HCEC 1CT (cell line): ENCODE results near the gene CRYAA.
"Not testable (repeated sequence)": the region's sequence is repeated elsewhere in the genome, so short reads cannot be mapped to it uniquely, and the experiment has no call there.

Experiments used
- DNase-seq: peaks from one replicate; pipeline ENCODE4 v3.0.0-alpha.2; 2017

CRYAA gene, protein sequence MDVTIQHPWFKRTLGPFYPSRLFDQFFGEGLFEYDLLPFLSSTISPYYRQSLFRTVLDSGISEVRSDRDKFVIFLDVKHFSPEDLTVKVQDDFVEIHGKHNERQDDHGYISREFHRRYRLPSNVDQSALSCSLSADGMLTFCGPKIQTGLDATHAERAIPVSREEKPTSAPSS

DNA sequence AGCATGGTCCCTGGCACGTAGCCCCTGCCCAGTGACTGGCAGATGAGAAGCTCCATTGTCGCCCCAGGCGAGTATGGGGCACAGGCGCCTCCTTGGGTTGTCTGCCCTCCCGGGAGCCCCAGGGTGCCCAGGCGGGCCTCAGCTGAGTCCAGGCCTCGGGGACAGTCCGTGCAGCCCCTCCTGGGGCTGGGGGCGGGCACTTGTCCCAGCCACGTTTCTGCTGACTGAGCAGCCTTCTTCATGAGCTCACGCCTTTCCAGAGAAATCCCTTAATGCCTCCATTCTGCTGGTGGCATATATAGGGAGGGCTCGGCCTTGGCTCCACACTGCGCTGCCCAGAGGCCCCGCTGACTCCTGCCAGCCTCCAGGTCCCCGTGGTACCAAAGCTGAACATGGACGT, at the start of gene CRYAA:
CRYAA (plus strand) TSS at position 301 of the 400 bp plus-strand sequence; CDS start at position 393, 92 bp downstream.
- DNase-seq: not testable (repeated sequence)

DNA sequence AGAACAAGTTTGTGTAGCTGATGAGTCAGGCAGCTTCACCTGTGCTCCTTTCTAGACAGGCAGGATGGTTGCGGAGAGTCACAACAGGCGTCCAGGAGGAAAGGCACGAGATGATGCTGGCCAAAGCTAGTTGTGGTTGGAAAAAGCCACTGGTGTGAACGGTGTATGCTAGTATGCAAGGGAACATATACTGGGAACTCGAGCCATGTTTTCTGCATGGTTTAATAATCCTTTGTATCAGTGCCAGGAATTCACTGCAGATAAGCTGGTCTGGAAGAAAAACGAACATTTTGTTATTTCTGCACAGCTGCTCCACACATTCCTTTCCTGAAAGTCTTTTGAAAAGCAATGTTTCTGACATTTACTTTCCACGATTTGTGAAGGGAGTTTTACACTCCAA, 38.7 kb upstream of the CRYAA start:
- not testable (repeated sequence) for DNase-seq

DNA sequence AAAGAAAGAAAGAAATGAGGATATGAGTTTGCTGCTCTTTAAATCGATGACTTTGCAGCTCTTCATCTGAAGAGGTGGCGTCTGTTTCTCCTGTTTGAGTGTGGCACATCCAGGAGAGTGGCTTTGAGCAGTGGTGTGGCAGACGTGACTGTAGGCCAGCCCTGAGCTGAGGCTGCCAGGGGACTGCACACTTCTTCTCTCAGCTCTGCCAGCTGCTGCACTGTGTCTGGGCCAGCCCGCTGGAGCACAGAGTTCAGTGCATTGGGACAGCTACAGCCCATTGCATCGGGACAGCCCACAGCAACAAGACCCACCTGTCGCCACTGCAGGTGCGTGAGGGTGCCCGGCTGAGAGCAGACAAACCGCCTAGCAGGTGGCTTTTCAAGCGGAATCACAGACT, 34.3 kb upstream of the CRYAA start:
- not testable (repeated sequence) for DNase-seq

DNA sequence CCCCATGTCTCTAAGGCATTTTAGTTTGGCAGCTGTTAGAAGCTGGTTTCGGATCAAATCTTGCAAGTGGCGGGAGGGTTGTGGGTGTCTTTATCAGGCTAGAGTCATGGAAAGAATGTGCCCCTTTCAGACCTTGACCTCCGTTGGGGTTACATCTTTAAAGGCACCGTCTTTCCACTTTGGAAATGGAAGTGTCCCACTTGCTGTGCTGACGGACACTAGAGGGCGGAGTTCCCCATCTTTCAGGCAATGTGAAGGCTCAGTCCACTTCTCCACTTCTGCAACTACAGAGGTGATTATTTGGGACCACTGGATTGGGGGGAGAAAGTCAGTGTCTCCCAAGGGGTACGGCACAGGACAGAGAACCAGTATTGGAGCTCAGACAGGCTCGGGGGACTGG, 29.9 kb upstream of the CRYAA start:
- not testable (repeated sequence) for DNase-seq

DNA sequence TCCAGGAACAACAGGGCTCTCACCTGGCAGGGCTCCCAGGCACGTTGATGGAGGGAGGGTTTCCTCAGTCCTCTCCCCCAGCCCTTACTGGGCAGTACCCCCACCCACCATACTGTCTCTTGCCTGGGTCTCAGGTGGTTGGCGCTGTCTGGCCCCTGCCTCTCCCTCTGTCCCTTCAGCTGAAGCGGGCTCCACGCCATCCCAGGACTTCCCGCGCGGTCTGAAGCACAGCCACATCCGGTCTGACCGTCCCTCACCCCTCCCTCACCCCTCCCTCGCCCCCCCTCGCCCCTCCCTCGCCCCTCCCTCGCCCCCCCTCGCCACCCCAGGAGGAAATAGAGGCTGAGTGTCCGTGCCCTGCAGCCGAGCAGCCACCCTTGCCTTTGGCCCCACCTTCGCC, 27.4 kb upstream of the CRYAA start:
- DNase-seq: not testable (repeated sequence)

DNA sequence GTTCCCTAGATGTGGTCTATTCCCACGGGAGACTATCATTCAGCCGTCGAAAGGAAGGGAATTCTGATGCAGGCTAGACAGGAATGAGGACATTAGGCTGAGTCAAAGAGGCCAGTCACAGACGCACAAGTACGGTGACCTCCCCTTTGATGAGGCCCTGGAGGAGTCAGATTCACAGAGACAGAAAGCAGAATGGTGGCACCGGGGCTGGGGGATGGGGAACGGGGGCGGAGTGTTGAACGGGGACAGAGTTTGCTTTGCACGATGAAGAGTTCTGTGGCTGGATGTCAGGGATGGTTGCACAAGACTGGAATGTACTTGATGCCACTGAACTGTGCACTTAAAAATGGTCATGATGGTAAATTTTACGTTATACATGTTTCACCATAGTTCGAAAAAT, 22.2 kb upstream of the CRYAA start:
- not testable (repeated sequence) for DNase-seq

DNA sequence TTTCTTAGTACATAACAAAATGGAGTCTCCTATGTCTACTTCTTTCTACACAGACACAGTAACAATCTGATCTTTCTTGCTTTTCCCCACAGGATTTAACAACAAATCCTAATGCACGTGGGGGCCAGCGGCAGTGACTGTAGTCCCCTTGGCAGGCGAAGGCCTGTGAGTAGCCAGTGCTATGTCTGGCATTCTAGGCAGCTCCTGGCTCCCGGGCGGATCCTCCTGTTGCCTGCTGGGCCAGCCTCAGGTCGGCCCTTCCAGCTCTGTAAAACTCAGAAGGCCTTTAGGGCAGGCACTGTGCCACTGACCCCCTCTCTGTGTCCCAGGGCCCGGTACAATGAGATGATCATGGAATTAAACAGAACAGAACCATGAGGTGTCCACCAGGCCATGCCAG, 20.8 kb upstream of the CRYAA start:
- not testable (repeated sequence) for DNase-seq

DNA sequence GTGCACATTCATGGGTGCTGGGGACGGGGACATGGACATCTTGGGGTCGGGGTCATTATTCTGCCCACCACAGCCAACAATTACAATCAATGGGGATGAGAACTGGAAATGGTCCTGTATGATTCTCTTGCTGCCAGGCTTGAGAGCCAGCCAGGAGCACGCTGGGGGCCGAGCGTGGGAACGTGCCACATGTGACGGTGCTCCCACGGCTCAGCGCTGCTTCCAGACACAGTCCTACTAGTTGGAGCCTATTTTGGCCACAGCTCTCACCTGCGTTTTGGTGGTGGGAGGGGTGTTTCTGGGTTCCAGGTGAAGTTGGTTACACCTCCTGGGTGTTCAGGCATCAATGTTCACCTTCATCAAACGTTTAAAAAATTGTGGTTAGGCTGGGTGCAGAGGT, 19.5 kb upstream of the CRYAA start:
- not testable (repeated sequence) for DNase-seq

DNA sequence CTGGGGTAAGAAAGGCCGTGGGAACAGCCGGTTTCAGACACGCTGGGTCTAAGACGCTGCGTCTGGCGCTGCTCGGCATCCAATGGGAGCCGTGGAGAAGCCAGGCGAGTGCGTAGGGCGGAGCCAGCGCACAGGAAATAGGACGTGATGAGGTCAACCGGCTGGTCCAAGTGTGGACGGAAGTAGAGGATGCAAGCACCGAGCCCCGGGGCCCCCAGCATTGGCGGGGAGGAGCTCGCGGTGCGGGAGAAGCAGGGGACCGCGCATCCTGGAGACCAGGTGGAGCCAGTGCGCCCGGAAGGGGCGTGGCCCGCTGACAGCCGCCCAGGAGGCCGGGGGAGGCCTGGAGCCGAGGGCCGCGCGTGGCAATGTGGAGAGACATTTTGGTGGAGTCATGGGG, 15.2 kb upstream of the CRYAA start:
- DNase-seq: not testable (repeated sequence)

DNA sequence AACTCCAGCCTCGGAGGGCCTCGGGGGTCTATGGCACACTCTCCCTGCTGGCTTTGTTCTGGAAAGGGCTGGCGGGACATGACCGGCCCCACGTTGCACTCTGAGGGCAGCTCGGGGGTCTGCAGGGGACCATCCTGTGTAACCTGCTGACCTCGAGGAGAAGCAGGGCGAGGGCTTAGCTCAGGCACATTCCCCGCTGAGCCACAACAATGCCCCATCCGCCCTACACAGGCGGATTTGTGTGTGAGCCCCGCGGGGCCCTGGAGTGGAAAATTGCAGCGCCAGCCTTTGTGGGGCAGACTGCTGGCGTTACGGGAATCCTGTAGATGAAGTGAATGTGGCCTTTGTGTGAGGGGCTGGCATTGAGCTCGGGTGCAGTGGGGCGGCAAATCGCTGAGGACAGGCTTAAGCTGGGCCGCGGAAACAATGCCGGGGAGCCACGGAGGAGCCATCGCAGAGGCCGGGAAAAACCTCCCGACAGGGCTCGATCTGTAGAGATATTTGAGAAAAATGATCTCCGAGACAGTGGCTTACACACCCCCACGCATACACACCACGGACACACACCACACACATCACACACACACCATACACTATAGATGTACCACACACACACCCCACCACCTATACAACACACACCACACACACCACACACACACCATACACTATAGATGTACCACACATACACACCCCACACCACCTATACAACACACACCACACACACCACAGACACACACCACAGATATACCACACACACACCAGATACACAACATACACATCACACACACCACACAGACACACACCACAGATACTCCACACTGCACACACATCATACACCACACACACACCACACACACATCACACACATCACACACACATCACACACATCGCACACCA, 9.3 kb upstream of the CRYAA start:
- not testable (repeated sequence) for DNase-seq

DNA sequence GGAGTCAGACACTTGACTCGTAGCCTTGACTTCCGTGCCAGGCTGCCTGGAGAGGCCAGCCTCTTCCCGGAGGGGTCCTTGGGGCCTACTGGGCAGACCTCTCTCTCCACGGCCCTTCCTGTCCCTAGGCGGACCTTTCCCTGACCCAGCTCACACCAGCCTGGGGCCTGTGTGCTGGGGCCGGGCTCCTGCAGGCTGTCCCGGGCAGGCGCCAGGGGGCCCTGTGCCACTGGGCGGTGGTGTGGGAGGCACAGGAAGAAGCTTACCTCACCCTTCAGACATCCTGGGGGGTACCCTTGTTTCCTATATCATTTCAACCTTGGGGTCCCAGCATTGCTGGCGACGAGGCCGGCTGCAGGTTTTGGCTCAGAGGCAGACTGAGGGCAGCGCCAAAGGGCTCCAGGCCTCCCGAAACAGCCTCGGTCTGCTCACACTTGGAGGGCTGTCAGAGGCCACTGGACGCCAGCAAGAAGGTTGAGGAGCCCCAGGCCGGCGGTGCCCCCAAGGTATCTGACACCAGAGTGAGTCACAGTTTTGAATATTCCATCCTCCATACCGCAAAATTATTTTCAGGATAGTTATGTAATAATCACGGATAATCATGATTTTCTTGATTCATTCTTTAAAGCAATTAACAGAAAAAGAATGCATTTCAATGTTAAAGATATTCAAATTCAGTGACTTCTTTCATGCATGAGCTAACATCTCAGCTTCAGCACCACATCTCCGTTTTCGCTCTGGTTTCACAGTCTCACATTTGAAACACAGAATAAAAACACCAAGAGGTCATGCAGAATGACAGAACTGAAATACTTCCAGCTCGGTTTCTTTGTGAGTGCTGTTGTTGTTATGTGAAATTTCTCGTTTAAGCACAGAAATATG, 6.7 kb upstream of the CRYAA start:
- DNase-seq: not testable (repeated sequence)

DNA sequence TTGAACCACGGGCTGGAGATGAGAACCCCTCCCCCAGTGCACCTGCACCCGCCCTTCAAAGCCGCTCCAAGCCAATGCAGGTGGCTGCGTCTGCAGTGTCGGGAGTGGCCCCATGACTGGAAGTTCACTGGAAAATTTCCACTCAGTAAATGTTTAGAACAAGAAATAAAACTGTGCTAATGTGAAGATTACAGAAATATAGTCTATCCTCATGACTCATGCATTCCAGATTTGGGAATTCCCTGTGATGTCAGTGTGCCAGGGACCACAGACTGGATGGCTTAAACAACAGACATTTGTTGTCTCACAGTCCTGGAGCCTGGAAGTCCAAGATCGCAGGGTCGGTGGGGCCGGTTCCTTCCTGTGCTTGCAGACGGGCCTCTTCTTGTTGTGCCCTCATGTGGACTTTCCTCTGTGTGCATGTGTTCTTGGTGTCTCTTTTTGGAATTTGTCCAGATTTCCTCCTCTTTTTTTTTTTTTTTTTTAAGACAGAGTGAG, 6.1 kb upstream of the CRYAA start:
- not testable (repeated sequence) for DNase-seq

DNA sequence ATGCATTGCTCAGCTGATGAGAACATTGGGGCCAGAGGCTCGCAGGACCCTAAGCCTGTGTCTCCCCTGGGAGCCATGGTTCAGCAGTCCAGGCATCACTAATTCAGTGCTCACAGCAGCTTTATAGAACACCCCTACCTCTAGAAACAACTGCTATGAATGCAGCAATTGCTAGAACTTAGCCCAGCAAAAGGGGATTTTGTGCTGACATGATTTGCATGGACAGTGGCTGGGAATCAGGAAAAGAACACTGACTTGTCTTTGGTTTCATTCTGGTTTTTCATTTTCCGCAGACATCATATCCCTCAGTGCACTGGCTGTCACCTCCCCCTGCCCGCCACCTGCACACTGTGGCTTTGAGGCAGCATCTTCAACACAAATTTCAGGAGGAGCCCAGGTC, 4.0 kb upstream of the CRYAA start:
- not testable (repeated sequence) for DNase-seq

DNA sequence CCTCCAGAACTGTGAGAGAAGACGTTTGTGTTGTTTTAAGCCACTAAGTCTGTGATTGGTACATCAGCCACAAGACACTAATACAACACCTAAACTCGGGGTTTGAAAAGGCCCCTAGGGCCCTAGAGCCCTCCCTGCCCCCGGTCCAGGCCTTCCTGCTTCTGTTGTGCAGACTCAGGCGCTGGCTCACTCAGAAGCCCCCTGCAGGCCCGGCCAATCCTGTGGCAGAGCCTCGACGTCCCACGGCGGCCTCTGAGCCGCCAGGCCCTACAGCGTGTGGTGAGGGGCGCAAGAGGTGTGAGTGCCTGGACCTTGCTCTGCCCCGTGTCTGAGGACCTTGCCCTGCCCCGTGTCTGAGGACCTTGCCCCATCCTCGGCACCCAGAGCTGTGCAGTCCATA, 3.1 kb upstream of the CRYAA start:
- DNase-seq: not testable (repeated sequence)

DNA sequence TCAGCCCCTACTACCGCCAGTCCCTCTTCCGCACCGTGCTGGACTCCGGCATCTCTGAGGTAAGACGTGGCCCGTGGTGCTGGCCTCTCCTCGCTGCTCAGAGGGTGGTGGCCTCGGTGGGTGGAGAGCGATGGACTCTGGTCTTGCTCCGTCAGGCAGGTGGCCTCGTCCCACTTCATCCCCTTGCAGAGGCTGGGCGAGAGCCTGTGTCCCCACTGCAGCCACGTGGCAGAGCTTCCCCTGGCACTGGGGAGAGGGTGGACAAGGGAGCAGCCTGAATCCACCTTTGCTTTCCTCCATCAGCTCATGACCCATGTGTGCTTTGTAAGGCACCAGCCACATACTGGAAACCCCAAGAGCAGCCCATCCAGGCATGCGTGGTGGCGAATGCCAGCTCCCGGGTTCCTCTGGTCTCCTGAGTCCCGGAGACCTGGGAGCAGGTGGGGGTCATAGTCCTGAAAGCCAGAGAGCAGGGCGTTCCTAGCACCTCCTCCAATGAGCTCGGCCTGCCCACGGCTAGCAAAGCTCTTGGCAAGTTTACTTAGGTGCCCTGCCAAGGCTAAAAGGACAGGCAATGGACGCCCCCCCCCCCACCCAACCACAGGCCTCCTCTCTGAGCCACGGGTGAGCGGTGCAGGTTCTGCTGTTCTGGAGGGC, 550 bp downstream of the CRYAA start:
- DNase-seq: not testable (repeated sequence)

DNA sequence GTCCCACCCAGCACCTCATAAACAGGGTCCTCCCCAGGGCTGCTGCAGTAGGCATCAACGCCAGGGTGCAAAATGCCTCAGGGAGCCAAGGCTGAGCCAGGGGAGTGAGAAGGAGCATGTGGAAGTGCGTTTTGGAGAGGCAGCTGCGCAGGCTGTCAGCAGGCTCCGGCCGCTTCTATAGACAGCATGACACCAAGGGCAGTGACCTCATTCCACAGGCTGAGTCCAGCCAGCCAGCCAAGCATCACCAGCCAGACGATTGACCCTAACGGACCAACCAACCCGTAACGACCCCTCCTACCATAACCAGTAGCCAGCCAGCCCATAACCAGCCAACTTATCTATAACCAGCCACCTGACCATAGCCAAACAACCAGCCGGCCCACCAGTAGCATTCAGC, 1.1 kb downstream of the CRYAA start:
- not testable (repeated sequence) for DNase-seq

DNA sequence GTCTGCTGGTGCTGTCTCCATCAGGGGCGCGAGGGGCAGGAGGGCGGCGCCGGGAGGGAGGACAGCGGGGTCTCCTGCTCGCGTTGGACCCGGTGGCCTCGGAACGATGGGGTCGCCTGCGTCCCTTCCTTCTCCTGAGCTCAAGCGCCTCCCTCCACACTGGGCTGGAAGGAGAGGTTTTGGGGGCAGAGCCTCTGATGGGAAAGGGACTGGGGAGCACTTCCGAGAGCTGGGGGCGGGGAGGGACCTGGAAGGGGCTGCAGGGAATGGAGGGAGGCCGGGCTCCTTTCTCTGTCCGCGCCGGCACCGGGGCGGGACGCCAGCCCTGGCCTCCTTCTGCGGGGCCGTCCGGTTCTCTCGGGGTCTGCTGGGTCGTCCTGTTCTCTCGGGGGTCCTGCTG, 4.0 kb downstream of the CRYAA start:
- DNase-seq: not testable (repeated sequence)

DNA sequence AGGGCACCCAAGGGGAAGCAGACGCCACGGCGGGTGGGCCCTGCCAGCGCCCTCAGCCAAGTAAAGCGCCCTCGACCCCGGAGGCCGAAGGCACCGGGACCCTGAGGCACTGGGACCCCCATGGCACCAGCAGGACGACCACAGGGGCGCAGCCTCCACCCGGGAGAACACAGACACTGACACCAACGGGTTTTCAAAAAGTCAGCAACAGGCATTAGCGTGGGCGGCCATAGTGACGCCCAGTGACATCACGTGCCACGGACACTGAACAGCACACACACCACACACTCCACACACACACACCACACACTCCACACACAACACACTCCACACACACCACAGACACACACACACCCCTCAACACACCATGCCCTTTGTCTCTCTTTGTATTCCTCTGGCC, 4.6 kb downstream of the CRYAA start:
- DNase-seq: not testable (repeated sequence)

DNA sequence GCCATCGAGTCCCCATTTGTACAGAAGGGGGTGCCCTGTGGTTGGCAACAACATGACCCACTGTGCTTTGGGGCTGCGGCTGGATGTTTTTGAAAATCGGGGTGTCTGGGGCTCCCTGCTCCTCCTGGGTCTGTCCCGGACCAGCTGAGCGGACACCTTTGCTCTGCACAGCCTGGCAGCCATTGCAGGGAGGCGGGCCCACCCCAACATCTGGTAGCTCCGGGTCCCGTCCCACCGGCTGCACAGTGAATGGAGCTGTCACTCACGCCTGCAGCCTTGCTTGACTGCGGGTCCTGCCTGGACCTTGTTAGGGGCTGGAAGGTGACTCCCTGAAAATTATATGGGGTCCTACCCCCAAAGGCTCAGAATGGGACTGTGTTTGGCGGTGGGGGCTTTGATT, 5.1 kb downstream of the CRYAA start:
- DNase-seq: not testable (repeated sequence)

DNA sequence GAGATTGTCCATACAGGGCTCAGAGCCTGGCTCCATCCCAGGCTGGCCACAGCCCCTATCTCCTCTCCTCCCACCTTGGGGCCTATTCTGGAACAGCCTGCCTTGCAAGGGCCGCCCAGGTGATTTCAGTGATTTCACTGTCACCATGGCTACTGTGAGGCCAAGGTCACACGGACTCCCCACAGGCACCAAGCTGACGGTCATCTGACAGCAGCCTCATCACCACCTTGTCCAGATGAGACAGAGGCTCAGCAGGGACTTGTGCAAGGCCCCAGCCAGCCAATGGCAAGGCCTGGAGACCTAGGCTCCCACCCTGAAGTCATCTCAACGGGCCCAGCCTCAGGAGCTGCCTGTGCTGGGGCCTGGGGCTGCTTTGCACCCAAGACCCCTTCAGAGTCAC, 6.2 kb downstream of the CRYAA start:
- not testable (repeated sequence) for DNase-seq

DNA sequence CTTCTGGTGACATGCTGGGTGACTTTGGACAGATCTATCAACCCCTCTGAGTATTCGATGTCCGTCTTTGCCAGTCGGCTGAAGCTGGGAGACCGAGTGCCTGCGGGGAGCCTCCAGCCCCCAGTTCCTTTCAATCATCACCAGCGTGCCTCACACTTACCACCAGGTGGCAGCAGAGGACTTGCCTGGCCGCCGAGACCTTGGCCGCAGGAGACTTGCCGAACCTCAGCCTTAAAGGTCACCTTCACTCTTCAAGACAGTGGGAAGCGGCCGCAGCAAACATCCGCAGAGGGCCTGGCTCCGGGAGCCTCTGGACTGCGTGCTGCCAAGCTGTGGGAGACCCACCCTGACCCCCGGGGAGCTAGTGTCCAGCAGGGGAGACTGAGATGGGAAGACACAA, 7.8 kb downstream of the CRYAA start:
- not testable (repeated sequence) for DNase-seq
